Measurements from ENCODE around the gene NEB. TPM values are rescaled to one million over a fixed set of nuclear protein-coding genes. Genes with fewer than 3 reads are reported as not detected.

The NEB gene
- total and polyA plus RNA-seq, 2 of the 13 experiments (the other 11 are each of a cell fraction or from before 2014, with no cell fraction given), result 0.21 to 0.24 TPM

GRCh38 chr2:151711025-151711424 lies 23.3 kb downstream of the NEB start:
- 8% methylated on average over 1 of the region's 1 CpG for WGBS (ENCODE audit: low lambda C conversion rate)
- intact Hi-C loops (cut with micrococcal nuclease; ENCODE audit: unreplicated experiment) (no loop called here), in situ Hi-C loops (cut with HindIII; ENCODE audit: extremely low pct_ligation_motif_present, low pct_unique_long_range_greater_than_20kb) (no loop called here)
- Histone ChIP-seq H3K27ac (ENCODE audit: extremely low read length, insufficient read depth, low read length) (no peak overlapping the region), H3K36me3 (replicated peaks in 1 of 2; ENCODE audit: control insufficient read depth in 1 of 2, insufficient read depth in 2 of 2, low read length in 2 of 2) (no peaks in the 10 kb centered on the region), H3K4me1 (ENCODE audit: insufficient read depth, low read length) (no peaks in the 10 kb centered on the region), H3K4me3 (replicated peaks in 1 of 3; ENCODE audit: insufficient read depth in 1 of 3, low read depth in 2 of 3, low read length in 3 of 3) (no peak overlapping the region), H3K79me2 (ENCODE audit: insufficient read depth, low read length) (no peaks in the 10 kb centered on the region), H3K9me3 (ENCODE audit: low read length) (no peaks in the 10 kb centered on the region), H3K4me2 (ENCODE audit: low read depth, low read length) (no peak overlapping the region), H4K20me1 (ENCODE audit: insufficient read depth, low read length) (no peaks in the 10 kb centered on the region), H2AFZ (ENCODE audit: low read length) (no peak overlapping the region), H3K27me3 (ENCODE audit: control insufficient read depth in 1 of 2, insufficient read depth in 2 of 2, low read length in 2 of 2) (peaks cover 0 to 12% of the 10 kb centered on the region in 2 experiments; a peak in 1 of 5 replicates), H3K9ac (ENCODE audit: insufficient read depth, low read depth, low read length) (no peak overlapping the region)
- no TSS peak for BruUV-seq (replicated peaks)
- ChIA-PET POLR2A (no interaction called here), CTCF (ENCODE audit: low intra/inter-chr PET ratio, low total read pairs) (no interaction called here)
- FAIRE-seq (no peak), DNase-seq (ENCODE audit: low spot score) (no peak), ATAC-seq (no peak)
- TF ChIP-seq ZBTB34 (CRISPR knock-in tag; IDR thresholded peaks at IDR 0.05), result no peak
- TF ChIP-seq CENPX (CRISPR knock-in tag; IDR thresholded peaks at IDR 0.05), result no peak
- no peak for TF ChIP-seq HOXA9 (CRISPR knock-in tag; IDR thresholded peaks at IDR 0.05; ENCODE audit: borderline replicate concordance)
- no peak for TF ChIP-seq MTF2 (CRISPR knock-in tag; IDR thresholded peaks at IDR 0.05; ENCODE audit: borderline replicate concordance)

GRCh38 chr2:151708788-151709187 lies 25.5 kb downstream of the NEB start:
- intact Hi-C loops (cut with micrococcal nuclease; ENCODE audit: unreplicated experiment), result no loop called here
- Histone ChIP-seq H3K36me3 (replicated peaks in 1 of 2; ENCODE audit: control insufficient read depth in 1 of 2, insufficient read depth in 2 of 2, low read length in 2 of 2) (no peaks in the 10 kb centered on the region), H3K4me2 (ENCODE audit: low read depth, low read length) (no peak overlapping the region), H3K27me3 (ENCODE audit: control insufficient read depth in 1 of 2, insufficient read depth in 2 of 2, low read length in 2 of 2) (peaks cover 0 to 8% of the 10 kb centered on the region in 2 experiments; a peak in 1 of 5 replicates), H3K9me3 (ENCODE audit: low read length) (no peaks in the 10 kb centered on the region), H3K9ac (ENCODE audit: insufficient read depth, low read depth, low read length) (no peak overlapping the region), H3K4me1 (ENCODE audit: insufficient read depth, low read length) (no peaks in the 10 kb centered on the region), H2AFZ (ENCODE audit: low read length) (no peak overlapping the region), H3K4me3 (replicated peaks in 1 of 3; ENCODE audit: insufficient read depth in 1 of 3, low read depth in 2 of 3, low read length in 3 of 3) (no peak overlapping the region), H4K20me1 (ENCODE audit: insufficient read depth, low read length) (no peaks in the 10 kb centered on the region), H3K27ac (ENCODE audit: extremely low read length, insufficient read depth, low read length) (no peak overlapping the region), H3K79me2 (ENCODE audit: insufficient read depth, low read length) (no peaks in the 10 kb centered on the region)
- in situ Hi-C loops (cut with HindIII; ENCODE audit: extremely low pct_ligation_motif_present, low pct_unique_long_range_greater_than_20kb), result no loop called here
- CTCF ChIA-PET (ENCODE audit: low intra/inter-chr PET ratio, low total read pairs), result no interaction called here
- WGBS (ENCODE audit: low lambda C conversion rate), result 7% methylated on average over 6 of the region's 6 CpGs
- FAIRE-seq, result no peak
- DNase-seq (ENCODE audit: low spot score), result no peak
- no TSS peak for BruUV-seq (replicated peaks)
- POLR2A ChIA-PET, result no interaction called here
- no peak for ATAC-seq
- TF ChIP-seq ZNF720 (CRISPR knock-in tag; IDR thresholded peaks at IDR 0.05) (no peak), ZNF749 (CRISPR knock-in tag; IDR thresholded peaks at IDR 0.05; ENCODE audit: borderline replicate concordance) (no peak), E2F5 (CRISPR knock-in tag; conservative IDR thresholded peaks at IDR 0.05) (no peak), ZNF333 (CRISPR knock-in tag; IDR thresholded peaks at IDR 0.05; ENCODE audit: borderline replicate concordance) (no peak), SKI (IDR thresholded peaks at IDR 0.05; ENCODE audit: partially characterized antibody) (no peak), ZFX (CRISPR knock-in tag; IDR thresholded peaks at IDR 0.05; ENCODE audit: low read depth) (no peak), AHDC1 (CRISPR knock-in tag; IDR thresholded peaks at IDR 0.05; ENCODE audit: borderline replicate concordance) (no peak)
